ENCODE results near the gene UTP3. TPM values are rescaled to one million over a fixed set of nuclear protein-coding genes. Genes with fewer than 3 reads are reported as not detected.

UTP3 gene
- total and polyA plus RNA-seq, 9 of the 15 experiments (the other 6 are each of a cell fraction or from before 2014, with no cell fraction given) = 11.9 to 69.3 (median 34.0) TPM

- TF ChIP-seq CUX1 (CRISPR knock-in tag; IDR thresholded peaks at IDR 0.05) (no peak), HNRNPL (IDR thresholded peaks at IDR 0.05; ENCODE audit: low read depth, low read length) (no peak), TEAD1 (CRISPR knock-in tag; IDR thresholded peaks at IDR 0.05) (no peak), ARID3A (IDR thresholded peaks at IDR 0.05; ENCODE audit: borderline replicate concordance, low read depth, low read length) (no peak), RAD51 (IDR thresholded peaks at IDR 0.05; ENCODE audit: borderline replicate concordance, low read depth) (no peak)
Observed at GRCh38 chr4:70671091-70671490, 17.2 kb upstream of the UTP3 start (continued).

All from K562 (cell line).